ENCODE measurements around the gene SLC44A2. TPM values are rescaled to one million over a fixed set of nuclear protein-coding genes. Genes with fewer than 3 reads are reported as not detected.
A peak's percentile ranks its signal among the peaks of the same experiment; 100 is the strongest.

SLC44A2 gene
- total RNA-seq, 1 experiment from 2014 or later, result 31.5 TPM

DNA sequence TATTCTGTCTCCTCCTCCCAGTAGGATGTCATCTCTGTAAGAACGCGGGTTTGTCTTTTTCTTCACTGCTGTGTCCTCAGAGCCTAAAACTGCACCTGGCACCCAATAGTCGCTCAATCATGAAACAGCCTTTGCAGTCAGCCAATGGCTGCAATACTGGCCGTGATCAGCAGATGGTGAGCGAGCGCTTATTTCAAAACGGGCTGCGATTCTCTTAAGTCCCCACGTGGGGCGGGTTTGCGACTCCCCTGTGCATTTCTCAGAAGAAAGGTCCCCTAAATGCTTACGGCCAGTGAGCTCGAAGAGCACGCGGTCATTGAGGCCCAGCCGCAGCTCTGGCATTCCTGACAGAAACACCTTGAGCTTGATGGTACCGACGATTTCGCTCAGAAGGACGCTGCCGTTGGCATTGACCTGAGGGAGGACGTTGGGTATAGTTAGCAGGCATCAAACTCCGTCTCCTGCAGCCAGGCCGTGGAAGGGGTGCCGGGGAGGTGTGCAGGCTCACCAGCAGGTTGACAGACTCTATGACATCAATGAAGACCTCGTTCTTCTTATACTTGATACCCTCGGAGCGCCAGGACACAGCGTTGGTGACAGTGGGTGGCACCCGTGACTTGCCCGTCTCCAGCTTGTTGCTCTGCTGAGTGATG lies 44.2 kb upstream of the SLC44A2 start:
- CTCF ChIA-PET, result interaction anchor here (0.5 to 2.3 kb wide), 9 partner anchors 9 to 1341 kb away, joined by 3 to 49 read pairs (median 6); no protein-coding TSS in a partner anchor
- BruUV-seq (replicated peaks), result no TSS peak
- Histone ChIP-seq H3K4me3 (ENCODE audit: low read depth in 2 of 2, low read length in 2 of 2) (peak overlapping the region in 1 of 2 experiments; percentile 37; a peak in 2 of 4 replicates), H3K9me3 (ENCODE audit: control insufficient read depth, insufficient read depth, low read depth, low read length) (no peaks in the 10 kb centered on the region), H3K27me3 (ENCODE audit: control insufficient read depth, insufficient read depth, low read length) (no peaks in the 10 kb centered on the region), H3K4me1 (ENCODE audit: control insufficient read depth, insufficient read depth, low read length) (no peaks in the 10 kb centered on the region), H3K27ac (ENCODE audit: low read length) (no peak overlapping the region), H3K36me3 (ENCODE audit: control insufficient read depth, insufficient read depth, low read length) (no peaks in the 10 kb centered on the region)
- ATAC-seq, result peak; percentile 91
- TF ChIP-seq, protein P1, sequence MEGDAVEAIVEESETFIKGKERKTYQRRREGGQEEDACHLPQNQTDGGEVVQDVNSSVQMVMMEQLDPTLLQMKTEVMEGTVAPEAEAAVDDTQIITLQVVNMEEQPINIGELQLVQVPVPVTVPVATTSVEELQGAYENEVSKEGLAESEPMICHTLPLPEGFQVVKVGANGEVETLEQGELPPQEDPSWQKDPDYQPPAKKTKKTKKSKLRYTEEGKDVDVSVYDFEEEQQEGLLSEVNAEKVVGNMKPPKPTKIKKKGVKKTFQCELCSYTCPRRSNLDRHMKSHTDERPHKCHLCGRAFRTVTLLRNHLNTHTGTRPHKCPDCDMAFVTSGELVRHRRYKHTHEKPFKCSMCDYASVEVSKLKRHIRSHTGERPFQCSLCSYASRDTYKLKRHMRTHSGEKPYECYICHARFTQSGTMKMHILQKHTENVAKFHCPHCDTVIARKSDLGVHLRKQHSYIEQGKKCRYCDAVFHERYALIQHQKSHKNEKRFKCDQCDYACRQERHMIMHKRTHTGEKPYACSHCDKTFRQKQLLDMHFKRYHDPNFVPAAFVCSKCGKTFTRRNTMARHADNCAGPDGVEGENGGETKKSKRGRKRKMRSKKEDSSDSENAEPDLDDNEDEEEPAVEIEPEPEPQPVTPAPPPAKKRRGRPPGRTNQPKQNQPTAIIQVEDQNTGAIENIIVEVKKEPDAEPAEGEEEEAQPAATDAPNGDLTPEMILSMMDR (IDR thresholded peaks at IDR 0.05), result peak; percentile 94
- TF ChIP-seq POLR2AphosphoS5 (IDR thresholded peaks at IDR 0.05; ENCODE audit: low read depth, low read length), result no peak
- POLR2A ChIA-PET, result interaction anchor here (0.5 to 0.6 kb wide), 3 partner anchors 14 to 71 kb away, joined by 5 to 11 read pairs (median 7); no protein-coding TSS in a partner anchor
- peak; percentile 76 for DNase-seq (ENCODE audit: low read depth, low spot score)
- in situ Hi-C loops (cut with HindIII; ENCODE audit: low pct_unique_long_range_greater_than_20kb, low sequenced_read_pairs) (no loop called here), intact Hi-C loops (cut with micrococcal nuclease; ENCODE audit: unreplicated experiment) (loop anchor here (1.0 kb wide), 1 partner anchor 63 kb away; no protein-coding TSS in a partner anchor)

DNA sequence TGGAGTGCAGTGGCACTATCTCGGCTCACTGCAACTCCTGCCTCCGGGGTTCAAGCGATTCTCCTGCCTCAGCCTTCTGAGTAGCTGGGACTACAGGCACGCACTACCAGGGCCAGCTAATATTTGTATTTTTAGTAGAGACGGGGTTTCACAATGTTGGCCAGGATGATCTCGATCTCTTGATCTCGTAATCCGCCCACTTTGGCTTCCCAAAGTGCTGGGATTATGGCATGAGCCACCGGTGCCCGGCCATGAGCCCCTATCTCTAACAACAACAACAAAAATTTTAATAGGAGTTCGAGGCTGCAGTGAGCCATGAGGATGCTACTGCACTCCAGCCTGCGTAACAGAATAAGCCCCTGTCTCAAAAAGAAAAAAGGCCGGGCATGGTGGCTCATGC lies 43.3 kb upstream of the SLC44A2 start:
- ATAC-seq (no peak), DNase-seq (ENCODE audit: low read depth, low spot score) (no peak)
- intact Hi-C loops (cut with micrococcal nuclease; ENCODE audit: unreplicated experiment) (no loop called here), in situ Hi-C loops (cut with HindIII; ENCODE audit: low pct_unique_long_range_greater_than_20kb, low sequenced_read_pairs) (no loop called here)
- no peaks in the 10 kb centered on the region for H3K27me3 ChIP-seq (ENCODE audit: control insufficient read depth, insufficient read depth, low read length)
- POLR2A ChIA-PET, result interaction anchor here (0.5 kb wide), 1 partner anchor 70 kb away, joined by 7 read pairs; no protein-coding TSS in a partner anchor
- no TSS peak for BruUV-seq (replicated peaks)
- TF ChIP-seq, protein P1 (IDR thresholded peaks at IDR 0.05), result no peak
- TF ChIP-seq TCF7L2 (IDR thresholded peaks at IDR 0.05; ENCODE audit: low read depth, low read length), result no peak
- no peaks in the 10 kb centered on the region; the same call in 1 of the 2 replicates for H3K36me3 ChIP-seq (ENCODE audit: control insufficient read depth, insufficient read depth, low read length)
- no peak overlapping the region for H3K4me3 ChIP-seq (ENCODE audit: low read depth in 2 of 2, low read length in 2 of 2)
- no peaks in the 10 kb centered on the region for H3K9me3 ChIP-seq (ENCODE audit: control insufficient read depth, insufficient read depth, low read depth, low read length)
- CTCF ChIA-PET, result interaction anchor here (0.5 to 2.3 kb wide), 7 partner anchors 37 to 187 kb away, joined by 3 to 49 read pairs (median 11); no protein-coding TSS in a partner anchor
- no peak overlapping the region for H3K27ac ChIP-seq (ENCODE audit: low read length)
- no peaks in the 10 kb centered on the region for H3K4me1 ChIP-seq (ENCODE audit: control insufficient read depth, insufficient read depth, low read length)

DNA sequence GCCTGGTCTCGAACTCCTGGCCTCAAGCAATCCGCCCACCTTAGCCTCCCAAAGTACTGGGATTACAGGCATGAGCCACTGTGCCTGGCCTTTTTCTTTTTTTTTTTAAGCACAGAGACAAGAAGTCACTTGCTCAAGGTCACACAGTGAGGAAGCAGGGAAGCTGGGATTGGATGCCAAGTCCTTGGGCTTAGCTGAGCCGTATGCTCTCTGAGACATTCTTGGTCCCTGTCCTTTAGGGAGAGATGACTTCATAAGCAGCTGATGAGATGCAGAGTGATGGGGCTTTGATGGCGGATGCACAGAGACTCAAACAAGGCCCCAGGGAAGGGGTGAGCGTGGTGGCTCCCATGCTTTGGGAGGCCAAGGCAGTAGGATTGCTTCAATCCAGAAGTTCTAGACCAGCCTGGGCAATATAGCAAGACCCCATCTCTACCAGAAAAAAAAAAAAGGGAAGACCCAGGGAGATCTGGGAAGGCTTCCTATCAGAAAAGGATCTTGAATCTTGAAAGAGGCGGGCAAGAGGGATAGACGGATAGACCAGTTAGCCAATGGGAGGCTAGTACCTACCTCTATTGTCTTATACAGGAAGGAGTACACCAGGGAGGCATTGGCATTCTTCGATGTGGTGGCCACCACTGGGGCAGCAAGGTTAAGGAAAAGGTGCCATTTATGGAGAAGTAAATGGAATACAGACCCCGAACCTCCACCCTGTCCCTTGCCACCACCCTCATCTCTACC lies 42.1 kb upstream of the SLC44A2 start:
- BruUV-seq (replicated peaks), result no TSS peak
- Histone ChIP-seq H3K27ac (ENCODE audit: low read length) (no peak overlapping the region), H3K4me1 (ENCODE audit: control insufficient read depth, insufficient read depth, low read length) (no peaks in the 10 kb centered on the region), H3K9me3 (ENCODE audit: control insufficient read depth, insufficient read depth, low read depth, low read length) (no peaks in the 10 kb centered on the region), H3K4me3 (ENCODE audit: low read depth in 2 of 2, low read length in 2 of 2) (no peak overlapping the region), H3K27me3 (ENCODE audit: control insufficient read depth, insufficient read depth, low read length) (no peaks in the 10 kb centered on the region), H3K36me3 (ENCODE audit: control insufficient read depth, insufficient read depth, low read length) (no peaks in the 10 kb centered on the region; the same call in 1 of the 2 replicates)
- CTCF ChIA-PET, result interaction anchor here (0.9 kb wide), 1 partner anchor 25 kb away, joined by 3 read pairs; no protein-coding TSS in a partner anchor
- in situ Hi-C loops (cut with HindIII; ENCODE audit: low pct_unique_long_range_greater_than_20kb, low sequenced_read_pairs), result no loop called here
- intact Hi-C loops (cut with micrococcal nuclease; ENCODE audit: unreplicated experiment), result no loop called here
- DNase-seq (ENCODE audit: low read depth, low spot score) (no peak), ATAC-seq (no peak)
- POLR2A ChIA-PET, result interaction anchor here (0.7 kb wide), 1 partner anchor 153 kb away, joined by 13 read pairs; no protein-coding TSS in a partner anchor
- TF ChIP-seq SIN3A (IDR thresholded peaks at IDR 0.05; ENCODE audit: borderline replicate concordance, insufficient read depth, low read depth, low read length) (no peak), TCF7L2 (IDR thresholded peaks at IDR 0.05; ENCODE audit: low read depth, low read length) (no peak), POLR2AphosphoS5 (IDR thresholded peaks at IDR 0.05; ENCODE audit: low read depth, low read length) (no peak)
- TF ChIP-seq, protein P1 (IDR thresholded peaks at IDR 0.05), result no peak
- TF ChIP-seq, protein P2, sequence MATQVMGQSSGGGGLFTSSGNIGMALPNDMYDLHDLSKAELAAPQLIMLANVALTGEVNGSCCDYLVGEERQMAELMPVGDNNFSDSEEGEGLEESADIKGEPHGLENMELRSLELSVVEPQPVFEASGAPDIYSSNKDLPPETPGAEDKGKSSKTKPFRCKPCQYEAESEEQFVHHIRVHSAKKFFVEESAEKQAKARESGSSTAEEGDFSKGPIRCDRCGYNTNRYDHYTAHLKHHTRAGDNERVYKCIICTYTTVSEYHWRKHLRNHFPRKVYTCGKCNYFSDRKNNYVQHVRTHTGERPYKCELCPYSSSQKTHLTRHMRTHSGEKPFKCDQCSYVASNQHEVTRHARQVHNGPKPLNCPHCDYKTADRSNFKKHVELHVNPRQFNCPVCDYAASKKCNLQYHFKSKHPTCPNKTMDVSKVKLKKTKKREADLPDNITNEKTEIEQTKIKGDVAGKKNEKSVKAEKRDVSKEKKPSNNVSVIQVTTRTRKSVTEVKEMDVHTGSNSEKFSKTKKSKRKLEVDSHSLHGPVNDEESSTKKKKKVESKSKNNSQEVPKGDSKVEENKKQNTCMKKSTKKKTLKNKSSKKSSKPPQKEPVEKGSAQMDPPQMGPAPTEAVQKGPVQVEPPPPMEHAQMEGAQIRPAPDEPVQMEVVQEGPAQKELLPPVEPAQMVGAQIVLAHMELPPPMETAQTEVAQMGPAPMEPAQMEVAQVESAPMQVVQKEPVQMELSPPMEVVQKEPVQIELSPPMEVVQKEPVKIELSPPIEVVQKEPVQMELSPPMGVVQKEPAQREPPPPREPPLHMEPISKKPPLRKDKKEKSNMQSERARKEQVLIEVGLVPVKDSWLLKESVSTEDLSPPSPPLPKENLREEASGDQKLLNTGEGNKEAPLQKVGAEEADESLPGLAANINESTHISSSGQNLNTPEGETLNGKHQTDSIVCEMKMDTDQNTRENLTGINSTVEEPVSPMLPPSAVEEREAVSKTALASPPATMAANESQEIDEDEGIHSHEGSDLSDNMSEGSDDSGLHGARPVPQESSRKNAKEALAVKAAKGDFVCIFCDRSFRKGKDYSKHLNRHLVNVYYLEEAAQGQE (IDR thresholded peaks at IDR 0.05; ENCODE audit: insufficient read depth in 1 of 2, low read depth in 2 of 2, low read length in 1 of 2), result no peak
